ENCODE measurements around the gene ALOXE3.

The ALOXE3 gene

GRCh38 chr17:8080799-8081219 lies 37.5 kb downstream of the ALOXE3 start:
- no peak for TF ChIP-seq TCF12 (IDR thresholded peaks at IDR 0.05; ENCODE audit: low read depth)
- TF ChIP-seq CREB1 (IDR thresholded peaks at IDR 0.05; ENCODE audit: low read depth), result no peak
- no peak for TF ChIP-seq NFIC (IDR thresholded peaks at IDR 0.05)
- TF ChIP-seq ZBTB7A (IDR thresholded peaks at IDR 0.05; ENCODE audit: low read depth), result no peak
- TF ChIP-seq EP300 (IDR thresholded peaks at IDR 0.05; ENCODE audit: borderline replicate concordance), result no peak
- TF ChIP-seq CEBPB (IDR thresholded peaks at IDR 0.05), result no peak
- TF ChIP-seq TAF1 (IDR thresholded peaks at IDR 0.05; ENCODE audit: low read depth), result no peak
- no peak for TF ChIP-seq USF1 (IDR thresholded peaks at IDR 0.05)
- no peak for TF ChIP-seq RAD21 (IDR thresholded peaks at IDR 0.05; ENCODE audit: low read depth)
- TF ChIP-seq TEAD4 (IDR thresholded peaks at IDR 0.05), result no peak
- TF ChIP-seq EGR1 (IDR thresholded peaks at IDR 0.05), result no peak
- no peak for TF ChIP-seq YY1 (IDR thresholded peaks at IDR 0.05; ENCODE audit: low read depth)
- no peak for TF ChIP-seq FOXM1 (IDR thresholded peaks at IDR 0.05; ENCODE audit: borderline replicate concordance, low read depth)
- TF ChIP-seq REST (IDR thresholded peaks at IDR 0.05; ENCODE audit: low read depth), result no peak
- no peak for TF ChIP-seq MAX (IDR thresholded peaks at IDR 0.05)

GRCh38 chr17:8080208-8080798 lies 38.0 kb downstream of the ALOXE3 start:
- TF ChIP-seq TAF1 (IDR thresholded peaks at IDR 0.05; ENCODE audit: low read depth), result no peak
- no peak for TF ChIP-seq CEBPB (IDR thresholded peaks at IDR 0.05)
- no peak for TF ChIP-seq REST (IDR thresholded peaks at IDR 0.05; ENCODE audit: low read depth)
- no peak for TF ChIP-seq FOXM1 (IDR thresholded peaks at IDR 0.05; ENCODE audit: borderline replicate concordance, low read depth)
- TF ChIP-seq EP300 (IDR thresholded peaks at IDR 0.05; ENCODE audit: borderline replicate concordance), result no peak
- TF ChIP-seq ZBTB7A (IDR thresholded peaks at IDR 0.05; ENCODE audit: low read depth), result no peak
- TF ChIP-seq CREB1 (IDR thresholded peaks at IDR 0.05; ENCODE audit: low read depth), result no peak
- TF ChIP-seq MAX (IDR thresholded peaks at IDR 0.05), result no peak
- TF ChIP-seq YY1 (IDR thresholded peaks at IDR 0.05; ENCODE audit: low read depth), result no peak
- no peak for TF ChIP-seq NFIC (IDR thresholded peaks at IDR 0.05)
- TF ChIP-seq TCF12 (IDR thresholded peaks at IDR 0.05; ENCODE audit: low read depth), result no peak
- no peak for TF ChIP-seq USF1 (IDR thresholded peaks at IDR 0.05)
- no peak for TF ChIP-seq RAD21 (IDR thresholded peaks at IDR 0.05; ENCODE audit: low read depth)

GRCh38 chr17:8079291-8080207 lies 38.8 kb downstream of the ALOXE3 start:
- TF ChIP-seq RAD21 (IDR thresholded peaks at IDR 0.05; ENCODE audit: low read depth) (peak; percentile 62; the same call in 1 of the 2 replicates), EGR1 (IDR thresholded peaks at IDR 0.05) (no peak), CREB1 (IDR thresholded peaks at IDR 0.05; ENCODE audit: low read depth) (no peak), CEBPB (IDR thresholded peaks at IDR 0.05) (no peak), REST (IDR thresholded peaks at IDR 0.05; ENCODE audit: low read depth) (no peak), YY1 (IDR thresholded peaks at IDR 0.05; ENCODE audit: low read depth) (no peak), TCF12 (IDR thresholded peaks at IDR 0.05; ENCODE audit: low read depth) (0 out of 2 replicates have a peak, but pooled peaks have one; percentile 12), USF1 (IDR thresholded peaks at IDR 0.05) (no peak), TAF1 (IDR thresholded peaks at IDR 0.05; ENCODE audit: low read depth) (no peak), ZBTB7A (IDR thresholded peaks at IDR 0.05; ENCODE audit: low read depth) (0 out of 2 replicates have a peak, but pooled peaks have one; percentile 21), MAX (IDR thresholded peaks at IDR 0.05) (peak; percentile 93)
